HL-60 (cell line): Measurements from ENCODE around the gene FBXL15.

Source experiments
- DNase-seq, 2 experiments: peaks; one replicate each; pipeline ENCODE4 v3.0.0-alpha.2; 2010 to 2020; ENCODE audit warnings: low read depth in 1 of 2, low spot score in 1 of 2
- H3K27ac ChIP-seq: fragments of 250-450 bp; sonication (Bioruptor Pico); replicated peaks from 2 replicates; pipeline ENCODE4 v1.5.1; 2020; ENCODE audit warnings: mild to moderate bottlenecking, moderate library complexity
- H3K27me3 ChIP-seq: fragments of 250-450 bp; sonication (Bioruptor Pico); 2 replicates; pipeline ENCODE4 v1.5.1; 2021; ENCODE audit warnings: mild to moderate bottlenecking, moderate library complexity; ENCODE audit not compliant: insufficient read depth, poor library complexity, severe bottlenecking
- H3K4me3 ChIP-seq: replicated peaks from 2 replicates; pipeline ENCODE4 v1.5.1; 2011; ENCODE audit warnings: mild to moderate bottlenecking, control low read depth, low read length; ENCODE audit not compliant: insufficient read depth
- CTCF ChIP-seq: IDR thresholded peaks from one replicate; pipeline ENCODE4 v1.5.1; 2011; ENCODE audit warnings: low read length, control low read depth, inconsistent platforms; ENCODE audit not compliant: insufficient read depth
- GABPA ChIP-seq: IDR thresholded peaks from 2 replicates; pipeline ENCODE4 v1.6.1; 2012; ENCODE audit warnings: low read depth
- POLR2AphosphoS5 ChIP-seq: IDR thresholded peaks from 2 replicates; pipeline ENCODE4 v1.6.1; 2012; ENCODE audit warnings: low read depth
- REST ChIP-seq: IDR thresholded peaks from 2 replicates; pipeline ENCODE4 v1.6.1; 2012; ENCODE audit warnings: low read depth; ENCODE audit not compliant: insufficient replicate concordance
- SPI1 ChIP-seq: IDR thresholded peaks from 2 replicates; pipeline ENCODE4 v1.6.1; 2012; ENCODE audit warnings: low read depth, mild to moderate bottlenecking, borderline replicate concordance
- microRNA-seq: library from miRNA; unstranded; fragments of <30 nt; microRNA quantifications from one replicate; pipeline ENCODE4, GENCODE V29; 2018

Gene FBXL15

DNA sequence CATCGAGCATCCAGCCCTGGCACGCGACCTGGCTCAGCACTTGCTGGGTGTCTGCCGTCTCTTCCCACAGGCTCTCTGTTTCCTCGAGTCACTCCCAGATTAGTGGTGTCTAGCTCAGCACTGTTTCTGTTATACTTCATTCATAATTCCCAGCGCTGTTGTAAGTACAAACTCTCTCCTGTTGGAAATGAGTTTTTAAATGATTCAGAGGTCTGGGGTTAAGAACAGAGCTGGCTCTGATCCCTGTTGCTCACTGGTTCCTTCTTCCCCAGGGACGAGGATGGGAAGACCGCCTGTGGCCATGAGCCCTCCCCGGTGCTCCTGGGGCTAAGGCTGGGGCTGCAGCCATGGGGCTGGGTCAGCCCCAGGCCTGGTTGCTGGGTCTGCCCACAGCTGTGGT is 48.0 kb downstream of the FBXL15 start:
- Histone ChIP-seq H3K27ac (peak overlapping the region; percentile 51), H3K27me3 (no peaks in the 10 kb centered on the region), H3K4me3 (no peak overlapping the region)
- TF ChIP-seq REST (no peak), CTCF (no peak), GABPA (no peak), POLR2AphosphoS5 (no peak), SPI1 (no peak)
- no peak for DNase-seq

DNA sequence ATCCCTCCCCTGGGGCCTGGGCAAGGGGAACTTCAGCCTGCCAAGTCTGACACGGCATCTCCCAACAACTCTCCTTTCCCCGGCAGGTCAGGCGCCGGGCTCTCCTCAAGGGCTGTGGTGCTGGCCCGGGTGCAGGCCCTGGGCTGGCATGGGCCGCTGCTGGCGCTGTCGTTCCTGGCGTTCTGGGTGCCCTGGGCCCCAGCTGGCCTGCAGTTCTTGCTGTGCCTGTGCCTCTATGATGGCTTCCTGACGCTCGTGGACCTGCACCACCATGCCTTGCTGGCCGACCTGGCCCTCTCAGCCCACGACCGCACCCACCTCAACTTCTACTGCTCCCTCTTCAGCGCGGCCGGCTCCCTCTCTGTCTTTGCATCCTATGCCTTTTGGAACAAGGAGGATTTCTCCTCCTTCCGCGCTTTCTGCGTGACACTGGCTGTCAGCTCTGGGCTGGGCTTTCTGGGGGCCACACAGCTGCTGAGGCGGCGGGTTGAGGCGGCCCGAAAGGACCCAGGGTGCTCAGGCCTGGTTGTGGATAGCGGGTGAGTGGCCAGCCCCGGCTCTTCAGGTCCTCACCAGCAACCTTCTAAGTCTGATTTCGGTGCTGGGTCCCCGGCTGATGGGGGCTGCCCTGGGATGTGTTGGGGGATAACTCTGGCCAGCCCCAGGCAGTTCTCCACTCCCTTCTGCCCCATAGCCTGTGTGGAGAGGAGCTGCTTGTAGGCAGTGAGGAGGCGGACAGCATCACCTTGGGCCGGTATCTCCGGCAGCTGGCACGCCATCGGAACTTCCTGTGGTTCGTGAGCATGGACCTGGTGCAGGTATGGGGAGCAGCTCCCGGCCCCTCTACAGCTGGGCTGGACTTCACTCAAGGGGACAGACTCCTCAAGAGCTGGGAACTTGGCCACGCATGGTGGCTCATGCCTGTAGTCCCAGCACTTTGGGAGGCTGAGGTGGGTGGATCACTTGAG is 50.2 kb downstream of the FBXL15 start:
- H3K27ac ChIP-seq: no peak overlapping the region
- no peaks in the 10 kb centered on the region for H3K27me3 ChIP-seq
- no peak for DNase-seq
- TF ChIP-seq POLR2AphosphoS5 (no peak), REST (no peak), SPI1 (no peak), GABPA (no peak), CTCF (no peak)
- H3K4me3 ChIP-seq: no peak overlapping the region

Small RNAs within 50 kb of the gene (microRNA-seq; reads per million reads assigned to microRNA genes)
- 9,451 reads per million, percentile 97 among the genes with 10 or more reads in this experiment for gene MIR146B
